ENCODE results near the gene PITPNM1.
A peak's percentile ranks its signal among the peaks of the same experiment; 100 is the strongest.

Gene PITPNM1

GRCh38 chr11:67507242-67507863 is 2.2 kb upstream of the PITPNM1 start:
- H3K36me3 ChIP-seq (ENCODE audit: insufficient read depth) = no peaks in the 10 kb centered on the region
- H3K9ac ChIP-seq = peak overlapping the region; percentile 82; the same call in 1 of the 2 replicates
- H3K4me2 ChIP-seq = peak overlapping the region; percentile 98
- H3K4me1 ChIP-seq (ENCODE audit: low read depth, poor library complexity, severe bottlenecking) = peaks cover 31% of the 10 kb centered on the region
- peak overlapping the region; percentile 83 for H3K27ac ChIP-seq
- no peak overlapping the region for H3K4me3 ChIP-seq (IDR thresholded peaks at IDR 0.05; ENCODE audit: insufficient read depth, low read depth, low read length)
- peaks cover 22% of the 10 kb centered on the region for H3K27me3 ChIP-seq (ENCODE audit: insufficient read depth, low read depth)
- no peaks in the 10 kb centered on the region for H4K20me1 ChIP-seq (ENCODE audit: insufficient read depth)
- no peak for TF ChIP-seq CTCF (conservative IDR thresholded peaks at IDR 0.05; ENCODE audit: low read depth, low read length)
- peak overlapping the region; percentile 72; the same call in 1 of the 2 replicates for H2AFZ ChIP-seq (ENCODE audit: low read depth)
- H3K79me2 ChIP-seq (ENCODE audit: insufficient read depth, low read depth) = peaks cover 7% of the 10 kb centered on the region; the same call in 1 of the 2 replicates

- Histone ChIP-seq H3K27me3 (ENCODE audit: insufficient read depth, low read depth) (peaks cover 14% of the 10 kb centered on the region), H3K4me3 (IDR thresholded peaks at IDR 0.05; ENCODE audit: insufficient read depth, low read depth, low read length) (no peak overlapping the region), H4K20me1 (ENCODE audit: insufficient read depth) (no peaks in the 10 kb centered on the region), H3K27ac (peak overlapping the region; percentile 68; the same call in 1 of the 2 replicates), H2AFZ (ENCODE audit: low read depth) (no peak overlapping the region), H3K79me2 (ENCODE audit: insufficient read depth, low read depth) (peaks cover 7% of the 10 kb centered on the region; the same call in 1 of the 2 replicates), H3K36me3 (ENCODE audit: insufficient read depth) (no peaks in the 10 kb centered on the region), H3K4me2 (peak overlapping the region; percentile 98), H3K4me1 (ENCODE audit: low read depth, poor library complexity, severe bottlenecking) (peaks cover 31% of the 10 kb centered on the region), H3K9ac (no peak overlapping the region)
- TF ChIP-seq CTCF (conservative IDR thresholded peaks at IDR 0.05; ENCODE audit: low read depth, low read length) = no peak; the same call in 1 of the 2 replicates
Measured at GRCh38 chr11:67506426-67507051, 1.4 kb upstream of the PITPNM1 start.

GRCh38 chr11:67505605-67506396 is 638 bp upstream of the PITPNM1 start:
- Histone ChIP-seq H3K4me1 (ENCODE audit: low read depth, poor library complexity, severe bottlenecking) (peaks cover 31% of the 10 kb centered on the region), H2AFZ (ENCODE audit: low read depth) (peak overlapping the region; percentile 61; the same call in 1 of the 2 replicates), H4K20me1 (ENCODE audit: insufficient read depth) (no peaks in the 10 kb centered on the region), H3K4me3 (IDR thresholded peaks at IDR 0.05; ENCODE audit: insufficient read depth, low read depth, low read length) (no peak overlapping the region), H3K27me3 (ENCODE audit: insufficient read depth, low read depth) (peaks cover 6% of the 10 kb centered on the region; the same call in 1 of the 2 replicates), H3K4me2 (peak overlapping the region; percentile 98), H3K79me2 (ENCODE audit: insufficient read depth, low read depth) (peaks cover 7% of the 10 kb centered on the region; the same call in 1 of the 2 replicates), H3K36me3 (ENCODE audit: insufficient read depth) (no peaks in the 10 kb centered on the region), H3K9ac (peak overlapping the region; percentile 20; the same call in 1 of the 2 replicates), H3K27ac (peak overlapping the region; percentile 68)
- TF ChIP-seq CTCF (conservative IDR thresholded peaks at IDR 0.05; ENCODE audit: low read depth, low read length) = peak; percentile 89

Data from KMS-11 (cell line).